ENCODE measurements around the gene EGFLAM.
"Not testable (repeated sequence)": the region's sequence is repeated elsewhere in the genome, so short reads cannot be mapped to it uniquely, and the experiment has no call there.

EGFLAM gene

DNA sequence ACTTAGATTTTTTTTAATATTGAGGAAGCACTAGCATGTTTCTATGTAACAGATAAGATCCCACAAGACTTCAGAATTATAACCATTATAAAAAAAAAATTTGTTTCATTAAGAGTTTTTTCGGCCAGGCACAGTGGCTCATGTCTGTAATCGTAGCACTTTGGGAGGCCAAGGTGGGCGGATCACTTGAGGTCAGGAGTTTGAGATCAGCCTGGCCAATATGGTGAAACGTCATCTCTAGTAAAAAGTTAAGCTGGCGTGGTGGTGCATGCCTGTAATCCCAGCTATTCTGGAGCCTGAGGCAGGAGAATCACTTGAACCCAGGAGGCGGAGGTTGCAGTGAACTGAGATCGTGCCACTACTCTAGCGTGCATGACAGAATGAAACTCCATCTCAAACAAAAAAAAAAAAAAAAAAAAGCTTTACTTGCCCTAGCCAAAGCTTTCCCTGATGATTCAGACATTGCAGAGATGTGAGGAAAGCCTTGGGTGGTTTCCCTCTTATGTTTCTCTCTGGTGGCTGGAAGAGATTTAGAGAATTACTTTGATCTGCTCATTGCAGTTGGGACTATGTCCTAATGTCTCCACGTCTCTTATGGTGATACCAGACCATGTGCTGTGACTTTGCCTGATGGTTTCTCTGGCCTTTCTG lies 65.4 kb downstream of the EGFLAM start:
- no peaks in the 10 kb centered on the region for H3K36me3 Mint-ChIP-seq
- H3K4me3 Mint-ChIP-seq, result no peak overlapping the region
- no peaks in the 10 kb centered on the region for H3K4me1 Mint-ChIP-seq
- no peak overlapping the region for H3K27ac Mint-ChIP-seq
- H3K27me3 Mint-ChIP-seq, result no peaks in the 10 kb centered on the region
- no peak for ATAC-seq (replicated peaks)
- DNase-seq, result no peak
- peaks cover 5% of the 10 kb centered on the region in 2 donors for H3K9me3 Mint-ChIP-seq

GRCh38 chr5:38329132-38329715 lies 70.9 kb downstream of the EGFLAM start:
- Mint-ChIP-seq H3K4me1 (no peaks in the 10 kb centered on the region), H3K4me3 (no peak overlapping the region), H3K27me3 (peaks cover 6% of the 10 kb centered on the region in 2 donors), H3K9me3 (peaks cover 6 to 20% of the 10 kb centered on the region in 2 donors), H3K27ac (no peak overlapping the region), H3K36me3 (no peaks in the 10 kb centered on the region)
- DNase-seq (no peak), ATAC-seq (replicated peaks) (no peak)

- Mint-ChIP-seq H3K4me3 (no peak overlapping the region), H3K36me3 (no peaks in the 10 kb centered on the region), H3K27ac (no peak overlapping the region), H3K9me3 (peaks cover 6 to 14% of the 10 kb centered on the region in 2 donors), H3K4me1 (no peaks in the 10 kb centered on the region), H3K27me3 (peaks cover 6% of the 10 kb centered on the region in 2 donors)
- no peak for DNase-seq
- ATAC-seq (replicated peaks), result no peak
Observed at GRCh38 chr5:38330207-38330606, 71.8 kb downstream of the EGFLAM start.

- Mint-ChIP-seq H3K4me1 (no peaks in the 10 kb centered on the region), H3K9me3 (peaks cover 8 to 14% of the 10 kb centered on the region in 2 donors), H3K4me3 (no peak overlapping the region), H3K27me3 (peaks cover 6% of the 10 kb centered on the region in 2 donors), H3K36me3 (no peaks in the 10 kb centered on the region), H3K27ac (no peak overlapping the region)
- ATAC-seq (replicated peaks), result no peak
- no peak for DNase-seq
Observed at GRCh38 chr5:38331831-38332230, 73.5 kb downstream of the EGFLAM start.

DNA sequence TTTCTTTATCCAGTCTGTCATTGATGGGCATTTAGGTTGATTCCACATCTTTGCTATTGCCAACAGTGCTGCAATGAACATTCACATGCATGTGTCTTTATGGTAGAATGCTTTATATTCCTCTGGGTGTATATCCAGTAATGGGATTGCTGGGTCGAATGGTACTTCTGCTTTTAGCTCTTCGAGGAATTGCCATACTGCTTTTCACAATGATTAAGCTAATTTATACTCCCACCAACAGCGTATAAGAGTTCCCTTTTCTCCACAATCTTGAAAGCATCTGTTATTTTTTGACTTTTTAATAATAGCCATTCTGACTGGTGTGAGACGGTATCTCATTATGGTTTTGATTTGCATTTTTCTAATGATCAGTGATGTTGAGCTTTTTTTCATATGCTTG lies 74.8 kb downstream of the EGFLAM start:
- ATAC-seq (replicated peaks); H3K27ac Mint-ChIP-seq; H3K27me3 Mint-ChIP-seq; H3K4me1 Mint-ChIP-seq; H3K4me3 Mint-ChIP-seq; H3K36me3 Mint-ChIP-seq; DNase-seq: not testable (repeated sequence)
- H3K9me3 Mint-ChIP-seq, result peaks cover 8 to 14% of the 10 kb centered on the region in 2 donors

GRCh38 chr5:38338455-38338854 lies 80.1 kb downstream of the EGFLAM start:
- no peak overlapping the region for H3K27ac Mint-ChIP-seq
- H3K4me3 Mint-ChIP-seq, result no peak overlapping the region
- no peak for DNase-seq
- ATAC-seq (replicated peaks), result no peak
- H3K4me1 Mint-ChIP-seq, result no peaks in the 10 kb centered on the region
- H3K27me3 Mint-ChIP-seq, result peaks cover 5 to 7% of the 10 kb centered on the region in 2 donors
- peaks cover 3 to 4% of the 10 kb centered on the region in 2 donors for H3K9me3 Mint-ChIP-seq
- H3K36me3 Mint-ChIP-seq, result no peaks in the 10 kb centered on the region

DNA sequence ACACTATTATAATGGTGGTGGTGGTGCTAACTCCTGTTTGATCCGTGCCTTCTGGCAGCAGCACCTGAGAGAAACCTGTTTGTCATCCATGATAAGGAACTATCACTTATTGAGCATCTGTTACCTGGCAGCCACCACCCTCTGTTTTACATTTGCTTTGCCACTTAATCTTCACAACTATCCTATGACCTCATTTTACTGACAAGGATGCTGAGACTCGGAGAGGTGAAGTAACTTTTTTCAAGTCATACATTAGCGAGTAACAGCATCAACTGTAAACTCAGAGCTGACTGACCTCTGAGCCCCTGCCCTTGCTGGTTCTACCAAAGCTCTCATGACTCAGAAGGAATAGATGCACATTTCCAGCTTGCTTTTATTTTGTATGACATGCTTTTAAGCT lies 81.1 kb downstream of the EGFLAM start:
- Mint-ChIP-seq H3K9me3 (peaks cover 0 to 1% of the 10 kb centered on the region in 2 donors), H3K27ac (no peak overlapping the region), H3K4me3 (no peak overlapping the region), H3K27me3 (peaks cover 0 to 4% of the 10 kb centered on the region in 2 donors), H3K36me3 (no peaks in the 10 kb centered on the region), H3K4me1 (no peaks in the 10 kb centered on the region)
- ATAC-seq (replicated peaks) (no peak), DNase-seq (no peak)

DNA sequence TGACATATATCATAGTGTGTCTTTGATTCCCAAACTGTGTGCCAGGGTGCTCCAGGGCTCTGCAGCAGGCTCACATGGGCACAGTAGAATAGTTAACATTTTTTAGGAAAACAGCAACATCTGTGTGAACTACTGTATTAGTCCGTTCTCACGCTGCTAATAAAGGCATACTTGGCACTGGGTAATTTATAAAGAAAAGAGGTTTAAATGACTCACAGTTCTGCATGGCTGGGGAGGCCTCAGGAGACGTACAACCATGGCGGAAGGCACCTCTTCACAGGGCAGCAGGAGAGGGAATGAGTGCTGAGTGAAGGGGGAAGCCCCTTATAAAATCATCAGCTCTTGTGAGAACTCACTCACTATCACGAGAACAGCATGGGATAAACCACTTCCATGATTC lies 82.7 kb downstream of the EGFLAM start:
- Mint-ChIP-seq H3K4me3 (no peak overlapping the region), H3K4me1 (no peaks in the 10 kb centered on the region), H3K27me3 (peaks cover 0 to 4% of the 10 kb centered on the region in 2 donors), H3K9me3 (peaks cover 0 to 1% of the 10 kb centered on the region in 2 donors), H3K27ac (no peak overlapping the region), H3K36me3 (no peaks in the 10 kb centered on the region)
- DNase-seq, result no peak
- no peak for ATAC-seq (replicated peaks)

DNA sequence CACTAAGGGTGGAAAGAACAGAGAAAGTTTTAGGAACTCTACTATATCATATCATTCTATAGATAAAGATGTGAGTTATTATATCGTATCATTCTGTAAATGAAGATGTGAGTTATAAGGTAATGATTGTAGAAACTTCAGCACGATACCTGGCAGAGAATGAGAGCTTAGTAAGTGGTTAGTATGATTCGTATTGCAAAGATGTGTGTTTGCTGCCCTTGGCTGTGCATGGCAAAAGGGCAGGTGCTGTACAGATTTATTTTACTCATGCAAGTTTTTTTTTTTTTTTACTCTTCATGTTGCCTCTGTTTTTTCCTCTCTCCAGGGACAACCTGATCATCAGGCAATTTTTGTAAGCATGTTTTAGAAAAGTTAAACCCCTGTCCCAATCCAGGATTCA lies 83.3 kb downstream of the EGFLAM start:
- Mint-ChIP-seq H3K4me1 (no peaks in the 10 kb centered on the region), H3K9me3 (no peaks in the 10 kb centered on the region), H3K4me3 (no peak overlapping the region), H3K36me3 (no peaks in the 10 kb centered on the region), H3K27me3 (peaks cover 0 to 4% of the 10 kb centered on the region in 2 donors), H3K27ac (no peak overlapping the region)
- ATAC-seq (replicated peaks) (no peak), DNase-seq (no peak)

DNA sequence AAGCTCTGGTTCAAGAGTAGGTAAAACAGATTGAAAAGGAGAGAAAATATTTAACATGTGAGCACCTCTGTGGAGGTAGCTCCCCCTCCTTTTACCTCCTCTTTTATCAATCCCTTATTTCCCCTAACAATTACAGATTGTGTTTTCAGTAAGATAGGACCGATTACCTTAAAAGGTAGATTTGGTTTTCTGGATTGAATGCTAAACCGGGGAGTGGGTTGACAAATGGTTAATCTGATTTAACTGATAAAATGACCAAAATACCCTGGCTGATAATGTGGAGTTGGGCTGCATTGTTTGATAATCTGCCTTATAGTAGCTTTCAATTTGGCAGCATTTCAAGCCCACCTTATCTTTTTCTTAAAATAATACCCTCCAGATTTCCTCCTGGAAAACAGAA lies 83.9 kb downstream of the EGFLAM start:
- no peaks in the 10 kb centered on the region for H3K4me1 Mint-ChIP-seq
- no peak overlapping the region for H3K27ac Mint-ChIP-seq
- no peak overlapping the region for H3K4me3 Mint-ChIP-seq
- peaks cover 0 to 4% of the 10 kb centered on the region in 2 donors for H3K27me3 Mint-ChIP-seq
- DNase-seq, result no peak
- H3K9me3 Mint-ChIP-seq, result no peaks in the 10 kb centered on the region
- no peak for ATAC-seq (replicated peaks)
- no peaks in the 10 kb centered on the region for H3K36me3 Mint-ChIP-seq

DNA sequence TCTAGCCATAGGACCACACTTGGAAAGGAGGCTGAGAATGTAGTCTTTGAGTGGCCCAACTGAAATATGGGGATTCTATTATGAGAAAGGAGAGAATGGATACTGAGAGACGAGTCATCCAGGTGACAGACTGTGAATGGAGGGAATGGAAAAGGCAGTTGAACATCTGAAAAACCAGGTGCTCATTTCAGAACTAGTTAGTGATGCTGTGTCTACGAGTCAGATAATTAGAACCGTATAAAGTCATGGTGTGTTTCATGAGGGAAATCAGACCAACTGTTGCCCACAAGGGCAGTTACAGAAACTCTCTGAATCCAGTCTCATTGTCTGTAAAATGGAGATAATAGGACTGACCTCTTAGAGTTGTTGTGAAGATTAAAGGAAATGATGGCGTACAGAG lies 86.5 kb downstream of the EGFLAM start:
- no peak for ATAC-seq (replicated peaks)
- no peaks in the 10 kb centered on the region for H3K27me3 Mint-ChIP-seq

GRCh38 chr5:38346593-38346992 lies 88.2 kb downstream of the EGFLAM start:
- H3K4me3 Mint-ChIP-seq, result no peak overlapping the region
- H3K9me3 Mint-ChIP-seq, result peaks cover 6 to 7% of the 10 kb centered on the region in 2 donors
- DNase-seq, result no peak
- H3K4me1 Mint-ChIP-seq, result no peaks in the 10 kb centered on the region
- no peak overlapping the region for H3K27ac Mint-ChIP-seq
- no peaks in the 10 kb centered on the region for H3K27me3 Mint-ChIP-seq
- no peaks in the 10 kb centered on the region for H3K36me3 Mint-ChIP-seq
- no peak for ATAC-seq (replicated peaks)

More for the DNA sequence above, 86.5 kb downstream of the EGFLAM start:
- H3K4me3 Mint-ChIP-seq, result no peak overlapping the region
- peaks cover 6 to 7% of the 10 kb centered on the region in 2 donors for H3K9me3 Mint-ChIP-seq
- H3K27ac Mint-ChIP-seq, result no peak overlapping the region
- no peak for DNase-seq
- no peaks in the 10 kb centered on the region for H3K36me3 Mint-ChIP-seq
- no peaks in the 10 kb centered on the region for H3K4me1 Mint-ChIP-seq

DNA sequence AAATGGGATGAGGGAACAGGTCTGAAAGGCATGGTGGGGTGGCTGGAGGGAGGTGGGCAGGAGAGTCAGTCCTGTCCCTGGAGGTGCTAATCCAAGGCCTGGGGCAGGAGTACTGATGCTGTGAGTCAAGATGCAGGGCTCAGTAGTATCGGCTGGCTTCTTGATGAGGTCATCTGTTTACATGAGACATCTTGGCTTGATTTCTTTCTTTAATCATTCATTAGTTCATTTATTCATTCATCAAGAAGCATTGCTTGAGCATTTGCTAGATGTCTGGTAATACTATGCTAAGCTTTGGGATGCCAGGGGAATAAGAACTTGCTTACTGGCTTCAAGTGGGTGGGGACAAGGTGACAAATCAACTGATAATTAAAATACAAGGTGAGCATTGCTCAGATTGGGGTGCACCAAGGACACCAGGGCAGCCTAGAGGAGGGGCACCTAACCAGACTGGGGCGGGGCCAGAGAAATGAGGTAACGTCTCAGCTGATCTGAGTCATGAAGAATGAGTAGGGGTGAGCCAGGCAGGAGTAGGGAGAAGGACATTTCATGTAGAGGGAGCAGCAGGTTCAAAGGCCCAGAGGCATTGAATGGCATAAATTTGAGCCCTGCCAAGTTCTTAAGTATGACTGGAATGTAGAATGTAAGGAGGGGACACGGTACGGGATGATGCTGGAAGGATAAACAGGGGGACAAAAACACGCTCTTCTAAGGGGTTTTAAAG lies 88.8 kb downstream of the EGFLAM start:
- Mint-ChIP-seq H3K4me3 (no peak overlapping the region), H3K27ac (no peak overlapping the region), H3K9me3 (peaks cover 6 to 7% of the 10 kb centered on the region in 2 donors), H3K36me3 (no peaks in the 10 kb centered on the region), H3K4me1 (no peaks in the 10 kb centered on the region), H3K27me3 (no peaks in the 10 kb centered on the region)
- no peak for ATAC-seq (replicated peaks)
- DNase-seq, result no peak

DNA sequence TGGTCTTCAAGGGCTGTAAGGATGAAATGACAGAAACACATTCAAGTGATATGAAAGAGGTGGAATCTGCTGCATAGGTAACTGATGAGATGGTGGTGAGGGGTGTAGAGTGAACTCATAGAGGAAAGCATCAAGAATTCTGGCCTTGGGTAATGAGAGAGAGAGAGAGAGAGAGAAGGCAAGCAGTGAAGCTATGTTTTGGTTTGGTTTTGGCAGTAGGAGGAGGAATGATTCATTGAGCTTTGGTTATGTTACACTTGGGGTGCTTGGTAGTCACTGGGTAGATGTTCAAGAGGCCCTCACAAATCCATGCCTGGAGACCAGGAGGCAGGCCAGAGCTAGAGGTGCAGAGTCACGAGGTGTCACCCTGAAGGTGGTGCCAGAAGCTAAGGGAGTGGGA lies 89.5 kb downstream of the EGFLAM start:
- Mint-ChIP-seq H3K27me3 (no peaks in the 10 kb centered on the region), H3K27ac (no peak overlapping the region), H3K4me1 (no peaks in the 10 kb centered on the region), H3K9me3 (peaks cover 6 to 7% of the 10 kb centered on the region in 2 donors), H3K4me3 (no peak overlapping the region), H3K36me3 (no peaks in the 10 kb centered on the region)
- ATAC-seq (replicated peaks) (no peak), DNase-seq (no peak)

Data from stimulated activated naive B cell treated with anti-CD40 and anti-IgM and Interleukin-4, amounts not matched to agents 10 μg/mL and 1 μg/mL and 100 μg/mL, for 72 hours (primary cell).